ENCODE results near the gene RFX8.
"Not testable (repeated sequence)": the region's sequence is repeated elsewhere in the genome, so short reads cannot be mapped to it uniquely, and the experiment has no call there.

Gene RFX8

DNA sequence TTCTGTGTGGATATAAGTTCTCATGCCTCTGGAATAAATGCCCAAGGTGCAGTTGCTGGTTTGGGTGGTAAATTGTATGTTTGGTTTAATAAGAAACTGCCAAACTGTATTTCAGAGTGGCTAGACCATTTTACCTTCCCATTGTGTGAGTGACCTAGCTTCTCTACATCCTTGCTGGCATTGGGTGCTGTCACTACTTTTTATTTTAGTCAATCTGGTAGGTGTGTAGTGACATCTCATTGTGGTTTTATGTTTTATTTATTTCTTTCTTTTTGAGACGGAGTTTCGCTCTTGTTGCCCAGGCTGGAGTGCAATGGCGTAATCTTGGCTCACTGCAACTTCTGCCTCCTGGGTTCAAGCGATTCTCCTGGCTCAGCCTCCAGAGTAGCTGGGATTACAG lies 36.4 kb downstream of the RFX8 start:
- not testable (repeated sequence) for DNase-seq

DNA sequence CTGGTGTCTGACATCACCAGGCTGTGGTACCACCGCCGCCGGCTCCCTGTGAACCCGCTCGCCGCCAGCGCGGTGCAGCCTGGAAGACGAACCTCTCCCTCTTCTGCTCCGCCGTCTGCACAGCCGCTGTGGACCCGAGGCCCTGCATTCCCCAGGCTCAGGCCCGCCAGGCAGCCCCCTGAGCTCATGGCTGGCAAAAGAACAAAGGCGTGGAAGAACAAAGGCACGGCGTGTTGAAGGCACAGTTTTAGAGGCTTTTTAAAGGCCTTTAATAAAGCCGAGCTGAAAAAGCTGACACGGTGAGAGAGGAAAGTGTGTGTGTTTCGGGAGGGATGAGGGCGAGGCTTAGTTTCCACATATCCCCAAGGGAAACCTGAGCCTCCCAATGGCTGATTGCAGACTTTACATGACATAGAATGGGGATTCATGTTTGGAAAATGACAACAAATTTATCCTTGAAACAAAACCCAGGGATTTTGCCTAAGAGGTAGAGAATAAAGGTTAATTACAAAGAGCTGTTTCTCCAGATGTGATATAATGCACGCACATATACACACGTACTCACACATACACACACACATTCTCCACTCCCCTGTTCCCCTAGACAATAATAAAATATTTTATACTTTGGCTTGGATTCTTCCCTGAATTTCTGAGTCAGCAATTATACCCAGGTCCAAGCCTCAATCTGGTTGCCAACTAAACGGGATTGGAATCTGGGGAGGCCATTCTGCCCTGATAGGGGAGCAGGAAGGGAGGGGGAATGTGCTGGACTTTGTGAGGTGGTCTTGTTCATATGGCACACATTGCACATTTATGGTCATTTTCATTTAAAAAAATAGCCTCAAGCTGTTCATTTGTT lies 39.7 kb downstream of the RFX8 start:
- no peak for DNase-seq

DNA sequence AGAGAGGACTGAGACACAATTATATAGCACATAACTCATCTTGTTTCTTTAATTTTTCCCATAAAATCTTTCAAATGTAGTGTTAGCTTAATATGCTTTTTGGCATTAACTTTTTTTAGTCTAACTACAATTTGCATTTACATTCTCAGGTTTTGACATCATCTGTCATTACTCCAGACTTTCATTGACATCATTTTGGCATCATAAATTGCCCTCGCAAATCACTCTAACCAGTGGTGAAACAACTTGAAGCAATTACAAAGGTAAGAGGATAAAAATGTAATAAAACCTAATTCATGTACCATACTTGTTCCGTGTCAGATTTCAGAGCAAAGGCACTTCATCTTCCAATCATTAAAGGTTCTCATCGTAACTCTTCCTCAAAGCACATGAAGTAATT lies 41.4 kb downstream of the RFX8 start:
- DNase-seq = no peak

DNA sequence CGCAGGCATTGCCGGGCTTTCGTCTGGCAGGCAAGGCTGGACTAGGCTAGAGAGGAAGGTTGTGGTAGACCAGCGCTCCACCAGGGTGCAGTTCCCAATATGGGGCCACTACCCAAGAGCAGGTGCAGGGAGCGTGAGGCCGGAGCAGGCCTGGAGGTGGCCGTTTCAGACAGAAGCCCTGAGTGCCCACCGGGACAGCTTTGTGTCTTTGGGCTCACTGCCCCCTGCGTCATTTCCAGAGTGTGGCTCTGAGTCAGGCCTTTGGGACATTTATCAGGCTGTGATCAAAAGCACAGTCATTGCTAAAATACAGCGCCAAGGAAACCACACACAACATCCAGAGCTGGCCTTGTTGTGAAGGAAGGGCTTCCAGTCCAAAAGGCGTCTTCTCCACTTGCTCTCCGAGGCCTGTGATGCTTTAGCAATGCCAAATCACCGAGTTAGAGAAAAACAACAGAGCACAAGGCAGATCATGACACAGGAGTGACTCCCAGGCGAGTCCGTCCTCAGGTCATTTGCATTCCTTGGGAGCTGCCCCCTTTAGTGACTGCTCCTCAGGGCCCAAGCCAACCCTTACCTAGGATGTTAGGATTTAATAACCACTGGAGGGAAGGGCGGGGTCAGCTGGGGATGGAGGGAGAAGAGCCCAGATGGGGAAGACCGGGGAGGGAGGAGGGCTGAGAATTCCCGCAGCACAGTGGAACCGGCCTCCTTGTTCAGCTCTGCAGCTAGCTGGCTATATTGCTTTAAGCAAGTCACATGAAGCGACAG lies 42.3 kb downstream of the RFX8 start:
- DNase-seq = no peak

DNA sequence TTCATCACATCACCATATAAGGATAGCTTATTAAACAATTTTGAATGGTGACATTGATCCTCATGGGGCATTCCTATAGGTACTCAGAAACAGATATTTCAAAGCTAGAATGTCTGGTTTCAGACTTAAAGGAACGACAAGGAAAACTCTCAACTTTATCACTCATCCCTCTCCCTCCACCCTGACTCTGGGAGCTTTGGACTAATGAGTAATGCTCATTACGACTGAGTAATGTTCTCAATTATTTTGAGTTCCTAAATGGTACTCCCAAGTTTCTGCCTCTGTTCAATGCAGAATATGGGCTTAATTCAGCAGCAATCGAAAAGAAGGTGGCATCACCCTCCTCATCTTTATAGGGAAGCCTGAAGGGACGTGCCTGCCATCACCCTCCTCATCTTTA lies 43.4 kb downstream of the RFX8 start:
- no peak for DNase-seq

DNA sequence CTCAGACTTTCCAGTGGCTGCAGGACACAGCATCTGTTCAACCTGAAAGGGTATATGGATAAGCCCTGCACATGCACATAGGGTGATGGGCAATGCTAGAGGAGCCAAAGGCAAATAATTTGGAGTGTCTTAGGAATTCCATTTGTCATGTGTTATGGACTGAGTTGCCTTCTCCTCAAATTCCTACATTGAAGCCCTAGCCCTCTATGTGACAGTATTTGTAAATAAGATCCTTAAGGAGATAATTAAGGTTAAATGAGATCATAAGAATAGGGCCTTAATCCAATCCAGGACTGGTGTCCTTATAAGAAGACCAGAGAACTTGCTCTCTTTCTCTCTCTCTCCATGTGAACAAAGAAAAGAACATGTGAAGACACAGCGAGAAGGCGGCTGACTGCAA lies 44.8 kb downstream of the RFX8 start:
- no peak for DNase-seq

DNA sequence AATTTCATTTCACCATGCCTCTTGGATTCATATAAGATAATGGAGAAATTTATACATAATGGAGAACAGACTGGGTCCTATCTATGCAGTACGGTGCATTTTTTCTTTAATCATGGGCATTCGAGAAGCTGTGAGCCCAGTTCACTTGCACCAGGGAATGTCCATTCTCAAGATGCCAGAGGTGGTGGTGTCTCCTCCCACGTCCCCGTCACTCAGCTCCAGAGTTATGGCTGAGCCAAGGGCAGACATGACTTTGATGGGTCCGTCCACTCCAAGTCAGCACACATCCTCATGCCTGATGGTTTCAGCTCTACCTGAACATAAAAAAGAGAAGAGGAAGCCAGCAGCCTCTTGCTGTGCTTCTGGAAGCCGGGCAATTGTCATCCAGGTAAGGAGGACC lies 45.5 kb downstream of the RFX8 start:
- DNase-seq = no peak

DNA sequence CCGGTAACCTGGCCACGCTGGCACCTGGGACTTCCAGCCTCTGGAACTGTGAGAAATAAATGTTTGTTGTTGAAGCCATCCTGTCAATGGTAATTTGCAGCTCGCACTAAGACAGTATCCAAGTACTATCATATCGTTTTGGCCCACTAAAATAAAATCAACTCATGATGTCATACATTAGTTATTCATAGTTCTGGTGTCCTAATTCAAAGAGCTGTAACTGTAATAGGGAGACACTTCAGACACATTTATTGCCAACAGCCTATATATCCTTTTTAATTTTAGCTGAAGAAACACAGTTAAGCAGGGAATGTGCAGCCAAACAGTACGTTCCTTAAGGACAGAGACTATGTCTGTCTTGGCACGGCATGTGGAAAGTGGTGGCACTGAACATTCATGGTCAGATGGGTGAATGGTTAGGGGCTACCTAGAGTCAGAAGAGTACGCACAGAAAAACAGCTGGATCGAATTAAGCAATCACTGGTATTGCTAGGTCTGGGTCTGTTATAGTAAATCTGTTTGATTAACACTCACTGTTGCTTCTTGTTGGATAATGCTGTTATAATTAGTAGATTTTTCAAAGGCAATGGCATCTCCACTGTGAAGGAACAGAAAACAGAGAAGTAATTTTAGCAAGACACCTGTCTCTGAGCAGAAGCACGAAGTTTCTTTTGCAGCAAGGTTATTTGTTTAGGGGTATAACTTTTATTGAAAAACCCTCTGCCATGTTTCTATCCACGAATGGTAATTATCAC lies 46.3 kb downstream of the RFX8 start:
- no peak for DNase-seq

- no peak for DNase-seq
Measured at GRCh38 chr2:101427743-101428142, 47.2 kb downstream of the RFX8 start.

DNA sequence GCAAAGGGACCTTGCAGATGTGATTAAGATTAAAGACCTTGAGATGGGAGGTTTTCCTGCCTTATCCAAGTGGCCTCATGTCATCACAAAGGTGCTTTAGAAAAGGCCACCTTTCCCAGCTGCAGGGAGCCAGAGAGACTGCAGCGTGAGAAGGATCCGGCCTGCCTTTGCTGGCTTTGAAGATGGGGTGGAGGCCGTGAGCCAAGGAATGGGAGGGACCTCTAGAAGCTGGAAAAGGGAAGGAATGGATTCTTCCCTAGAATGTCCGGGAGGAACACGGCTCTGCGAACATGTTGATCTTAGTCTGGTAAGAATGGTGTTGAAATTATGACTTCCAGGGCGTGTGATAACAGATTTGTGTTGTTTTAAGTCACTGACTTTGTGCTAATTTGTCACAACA lies 47.7 kb downstream of the RFX8 start:
- no peak for DNase-seq

GRCh38 chr2:101426822-101427221 lies 48.1 kb downstream of the RFX8 start:
- DNase-seq = no peak

- DNase-seq = no peak
Measured at GRCh38 chr2:101420623-101421022, 54.3 kb downstream of the RFX8 start.

DNA sequence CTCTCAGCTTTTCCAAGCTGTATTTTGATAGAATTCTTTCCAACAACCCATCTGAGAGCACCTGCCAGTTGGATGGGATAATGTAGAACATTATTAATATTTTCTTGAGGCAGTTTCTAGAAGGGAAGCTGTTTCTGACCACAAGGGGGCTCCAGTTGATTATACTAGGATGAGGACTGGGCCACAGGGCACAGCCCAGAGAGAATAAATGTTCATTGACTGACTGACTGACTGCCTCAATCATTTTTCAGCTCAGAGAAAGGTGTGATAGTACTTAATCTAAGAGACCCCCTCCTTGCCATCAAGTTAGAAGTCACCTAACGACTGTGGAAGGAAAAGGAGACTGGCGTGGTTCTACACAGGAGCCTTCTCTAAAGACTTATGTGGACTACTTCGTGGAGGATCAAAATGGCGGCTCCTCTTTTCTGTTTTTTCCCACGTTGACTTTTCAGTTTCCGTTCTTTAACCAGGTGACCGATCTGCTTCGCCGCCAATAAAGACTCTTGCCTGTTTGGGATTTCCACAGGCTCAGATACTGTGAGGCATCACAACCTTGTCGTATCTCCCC lies 55.7 kb downstream of the RFX8 start:
- DNase-seq = no peak

DNA sequence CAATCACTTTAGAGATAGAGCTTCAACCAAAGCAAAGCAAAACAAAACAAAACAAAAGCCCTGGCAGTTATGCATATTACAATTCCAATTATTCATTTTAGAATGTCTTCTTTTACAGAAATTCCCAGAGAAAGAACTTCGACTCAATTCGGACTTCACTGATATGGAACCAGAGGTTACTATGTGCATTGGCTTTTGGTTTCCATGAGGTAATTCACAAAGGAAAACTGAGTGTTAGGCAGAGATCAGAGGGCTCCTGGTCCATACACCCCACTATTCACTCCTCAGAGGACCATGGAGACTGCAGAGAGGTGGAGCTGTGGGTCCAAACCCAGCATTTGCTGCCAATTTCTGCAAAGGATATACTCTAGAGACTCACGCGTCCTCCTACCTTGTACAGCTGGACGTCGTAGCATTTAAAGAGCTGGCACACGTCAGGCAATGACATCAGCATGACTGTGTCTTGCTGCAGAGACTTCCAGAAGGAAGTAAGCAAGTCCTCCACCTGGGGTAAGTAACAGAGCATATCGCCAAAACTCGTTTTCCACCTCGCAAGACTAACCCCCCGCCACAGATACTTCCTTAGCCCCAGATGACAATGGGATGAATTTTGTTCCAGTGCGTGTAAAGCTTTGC lies 56.3 kb downstream of the RFX8 start:
- DNase-seq = no peak

GRCh38 chr2:101416609-101417008 lies 58.3 kb downstream of the RFX8 start:
- no peak for DNase-seq

- DNase-seq = no peak
Measured at GRCh38 chr2:101415884-101416283, 59.0 kb downstream of the RFX8 start.

- DNase-seq = no peak
Measured at GRCh38 chr2:101415220-101415619, 59.7 kb downstream of the RFX8 start.

- no peak for DNase-seq
Measured at GRCh38 chr2:101412092-101412694, 62.7 kb downstream of the RFX8 start.

DNA sequence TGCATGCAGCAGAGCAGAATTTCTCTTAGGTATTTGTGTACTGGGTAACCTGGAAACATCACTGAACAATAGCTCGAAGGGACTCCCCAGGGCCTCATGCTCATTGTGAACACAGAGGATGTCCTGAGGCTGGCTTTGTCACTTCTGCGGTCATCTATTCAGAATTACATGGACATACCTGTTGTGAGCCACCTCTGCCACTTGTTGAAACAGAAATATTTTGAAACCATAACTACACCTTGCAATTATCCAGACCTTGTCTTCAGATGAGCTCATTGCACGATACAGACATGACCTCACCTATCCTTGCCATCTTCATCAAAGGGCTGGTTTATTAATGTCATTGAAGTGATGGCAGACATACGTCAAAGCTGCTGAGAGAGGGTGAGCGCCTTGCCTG lies 64.2 kb downstream of the RFX8 start:
- no peak for DNase-seq

DNA sequence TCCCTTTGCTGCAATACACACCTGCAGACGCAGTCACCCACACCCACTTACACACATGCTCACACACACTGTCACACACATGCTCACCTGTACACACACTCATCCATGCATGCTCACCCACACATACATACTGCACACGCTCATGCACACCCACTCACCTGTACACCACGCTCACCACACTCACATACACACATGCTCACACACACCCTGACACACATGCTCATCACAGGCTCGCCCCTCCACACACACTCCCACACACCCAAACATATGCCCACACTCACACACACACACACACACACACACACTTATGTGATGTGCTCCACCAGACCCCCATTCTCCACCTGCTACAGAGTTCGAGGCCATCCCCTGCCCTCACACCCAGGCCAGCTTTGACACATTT lies 64.8 kb downstream of the RFX8 start:
- no peak for DNase-seq

DNA sequence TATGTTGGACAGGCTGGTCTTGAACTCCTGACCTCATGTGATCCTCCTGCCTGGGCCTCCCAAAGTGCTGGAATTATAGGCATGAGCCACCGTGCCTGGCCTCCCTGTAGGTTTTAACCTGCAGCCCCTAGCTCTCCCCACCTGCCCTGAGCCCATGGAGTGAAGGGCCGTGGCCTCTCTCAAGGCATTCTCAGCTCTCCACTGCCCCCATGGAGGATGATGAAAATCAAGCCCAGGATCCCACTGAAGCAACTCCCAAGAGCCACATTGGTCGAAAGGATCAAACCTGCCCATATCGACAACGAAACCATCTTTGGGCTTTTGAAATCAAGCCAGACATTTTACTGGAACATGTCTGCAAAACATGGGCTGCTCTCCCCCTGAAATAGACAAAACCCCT lies 65.2 kb downstream of the RFX8 start:
- no peak for DNase-seq

- DNase-seq = no peak
Measured at GRCh38 chr2:101408925-101409324, 66.0 kb downstream of the RFX8 start.
